Measurements from ENCODE around the gene MEMO1. TPM values are rescaled to one million over a fixed set of nuclear protein-coding genes. Genes with fewer than 3 reads are reported as not detected.
"Not testable (repeated sequence)": the region's sequence is repeated elsewhere in the genome, so short reads cannot be mapped to it uniquely, and the experiment has no call there.

Gene MEMO1
- total RNA-seq, 1 experiment from 2014 or later, result 54.6 TPM

DNA sequence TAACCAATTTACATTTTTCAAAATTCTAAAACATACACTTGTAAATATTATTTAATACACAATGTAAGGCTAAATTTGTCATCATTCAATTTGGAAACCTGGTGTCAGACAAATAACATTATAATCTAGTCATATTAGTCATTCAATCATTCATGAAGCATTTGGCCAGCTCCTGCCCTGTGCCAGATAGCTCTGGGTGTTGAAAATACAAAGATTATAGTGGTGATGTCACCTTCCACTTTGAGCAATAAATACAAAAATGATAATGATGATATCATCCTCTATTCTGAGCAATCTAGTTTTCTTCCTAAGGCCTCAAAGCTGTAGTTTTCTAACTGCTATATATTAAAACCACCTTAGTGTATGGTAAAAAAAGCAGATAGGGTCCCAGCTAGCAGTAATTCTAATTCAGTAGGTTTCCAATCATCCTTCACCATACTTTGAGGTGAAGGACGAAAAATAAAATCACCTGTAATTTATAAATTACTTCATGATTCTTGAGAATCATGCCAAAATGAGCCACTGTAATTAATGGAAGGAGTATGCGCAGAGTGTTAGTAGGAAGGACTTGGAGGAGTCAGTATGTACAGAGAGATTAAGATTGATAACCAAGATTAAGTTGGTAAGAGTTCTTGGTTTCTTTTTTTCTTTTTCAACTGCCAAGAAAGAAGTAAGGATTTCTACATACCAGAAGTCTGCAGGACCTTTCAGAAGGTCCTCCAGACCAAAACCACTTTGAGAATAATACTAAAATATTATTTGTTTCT lies 23.2 kb downstream of the MEMO1 start:
- no peak overlapping the region for H3K27ac ChIP-seq

DNA sequence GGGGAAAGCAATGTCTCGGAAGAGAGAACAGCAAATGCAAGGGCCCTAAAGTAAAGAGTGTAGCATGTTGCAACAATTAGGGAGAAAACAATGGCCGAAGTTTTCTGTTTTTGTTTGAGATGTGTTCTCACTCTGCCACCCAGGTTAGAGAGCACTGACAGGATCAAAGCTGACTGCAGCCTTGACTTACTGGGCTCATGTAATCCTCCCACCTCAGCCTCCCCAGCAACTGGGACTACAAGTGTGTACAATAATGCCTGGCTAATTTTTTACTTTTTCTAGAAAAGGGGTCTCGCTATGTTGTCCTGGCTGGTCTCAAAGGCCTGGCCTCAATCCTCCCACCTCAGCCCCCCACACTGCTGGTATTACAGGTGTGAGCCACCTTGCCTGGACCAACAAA lies 23.9 kb downstream of the MEMO1 start:
- no peaks in the 10 kb centered on the region for H3K27me3 ChIP-seq (replicated peaks)

More for the DNA sequence above, 23.2 kb downstream of the MEMO1 start:
- no peak overlapping the region for H3K4me3 ChIP-seq
- H3K4me1 ChIP-seq (replicated peaks), result no peaks in the 10 kb centered on the region
- no peak for DNase-seq (ENCODE audit: low read depth in 1 of 2, low spot score in 2 of 2)
- no peaks in the 10 kb centered on the region for H3K36me3 ChIP-seq
- no peaks in the 10 kb centered on the region for H3K27me3 ChIP-seq (replicated peaks)
- H3K9me3 ChIP-seq (replicated peaks), result no peaks in the 10 kb centered on the region

DNA sequence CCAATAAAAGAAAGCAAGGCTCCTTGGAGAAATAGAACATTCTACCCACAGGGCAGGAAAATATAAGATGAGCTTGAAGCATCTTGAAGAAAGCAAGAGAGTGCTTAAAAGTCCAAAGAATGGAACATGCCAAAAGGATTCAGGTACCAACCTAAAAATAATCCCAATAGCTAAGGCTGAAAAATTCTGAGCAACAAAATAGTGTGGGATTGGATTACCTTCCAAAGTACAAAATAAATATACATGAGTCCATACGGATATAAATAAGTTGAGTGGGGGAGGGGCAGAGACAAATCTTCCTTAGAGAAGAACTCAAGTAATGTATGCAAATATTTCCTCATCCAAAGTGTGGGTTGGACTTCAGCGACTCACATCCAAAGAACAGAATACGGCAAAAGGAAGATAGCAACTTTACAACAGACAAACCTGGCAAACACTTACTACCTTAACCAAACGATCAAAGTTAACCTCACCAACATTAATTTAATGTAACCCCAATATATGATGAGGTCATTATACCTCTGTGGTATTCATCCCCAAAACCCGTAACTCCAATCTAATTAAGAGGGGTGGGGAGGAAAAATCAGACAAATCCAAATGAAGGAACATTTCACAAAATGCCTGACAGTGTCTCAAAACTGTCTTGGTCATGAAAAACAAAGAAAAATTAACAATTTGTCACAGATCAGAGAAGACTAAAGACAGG lies 26.9 kb downstream of the MEMO1 start:
- no peak overlapping the region for H3K4me3 ChIP-seq
- H3K4me1 ChIP-seq (replicated peaks), result no peaks in the 10 kb centered on the region

More for the DNA sequence above, 23.9 kb downstream of the MEMO1 start:
- Histone ChIP-seq H3K4me1 (replicated peaks) (no peaks in the 10 kb centered on the region), H3K27ac (no peak overlapping the region), H3K36me3 (no peaks in the 10 kb centered on the region), H3K4me3 (no peak overlapping the region), H3K9me3 (replicated peaks) (no peaks in the 10 kb centered on the region)
- DNase-seq (ENCODE audit: low read depth in 1 of 2, low spot score in 2 of 2), result no peak

DNA sequence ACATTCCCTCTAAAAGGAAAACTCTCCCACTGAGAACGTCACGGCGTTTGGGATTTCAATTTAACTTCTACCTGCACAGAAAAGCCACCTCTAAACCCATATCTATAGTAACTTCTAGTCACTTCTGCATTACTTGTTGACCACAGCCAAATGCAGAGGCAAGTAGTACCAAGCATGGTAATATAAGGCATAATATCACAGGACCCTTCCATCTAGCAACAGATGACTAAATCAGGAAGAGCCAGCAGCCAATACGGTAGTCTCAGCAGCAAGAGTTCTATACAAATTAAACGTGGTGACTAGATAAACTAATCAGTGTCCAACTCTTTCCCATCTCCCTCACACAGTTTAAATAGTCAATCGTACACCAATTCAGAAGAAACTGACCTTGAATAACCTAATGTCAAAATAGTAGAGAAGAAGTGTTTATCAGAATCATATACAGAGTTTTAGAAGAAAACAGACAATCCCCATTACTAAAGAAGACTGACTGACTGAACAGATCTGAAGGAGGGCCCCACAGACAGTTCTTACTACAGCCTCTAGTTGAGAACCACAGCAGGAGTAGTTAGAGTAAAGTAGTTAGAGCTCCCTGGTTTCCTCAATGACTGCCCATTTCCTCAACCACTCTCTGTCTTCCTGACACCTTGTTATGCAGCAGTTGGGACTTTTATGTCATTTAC lies 30.0 kb downstream of the MEMO1 start:
- no peaks in the 10 kb centered on the region for H3K9me3 ChIP-seq (replicated peaks)
- no peaks in the 10 kb centered on the region for H3K36me3 ChIP-seq
- no peak for DNase-seq (ENCODE audit: low read depth in 1 of 2, low spot score in 2 of 2)
- H3K27ac ChIP-seq, result no peak overlapping the region
- H3K27me3 ChIP-seq (replicated peaks), result no peaks in the 10 kb centered on the region
- H3K4me1 ChIP-seq (replicated peaks), result no peaks in the 10 kb centered on the region
- H3K4me3 ChIP-seq, result no peak overlapping the region

More for the DNA sequence above, 26.9 kb downstream of the MEMO1 start:
- no peaks in the 10 kb centered on the region for H3K27me3 ChIP-seq (replicated peaks)
- DNase-seq (ENCODE audit: low read depth in 1 of 2, low spot score in 2 of 2), result no peak
- H3K36me3 ChIP-seq, result no peaks in the 10 kb centered on the region
- no peaks in the 10 kb centered on the region for H3K9me3 ChIP-seq (replicated peaks)
- no peak overlapping the region for H3K27ac ChIP-seq

DNA sequence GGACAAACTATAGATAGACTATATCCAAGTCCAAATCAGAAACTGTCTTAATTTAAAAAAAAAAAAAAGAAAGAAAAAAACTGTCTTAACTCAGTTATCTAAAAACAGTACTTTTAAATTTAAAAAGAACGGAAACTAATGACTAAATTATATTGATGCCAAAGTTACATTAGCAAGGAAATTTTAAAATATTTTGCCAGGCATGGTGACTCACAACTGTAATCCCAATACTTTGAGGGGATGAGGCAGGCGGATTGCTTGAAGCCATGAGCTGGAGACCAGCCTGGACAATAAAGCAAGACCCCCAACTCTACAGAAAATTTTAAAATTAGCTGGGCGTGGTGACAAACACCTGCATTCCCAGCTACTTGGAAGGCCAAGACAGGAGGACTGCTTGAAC lies 30.9 kb downstream of the MEMO1 start:
- no peaks in the 10 kb centered on the region for H3K27me3 ChIP-seq (replicated peaks)
- no peaks in the 10 kb centered on the region for H3K9me3 ChIP-seq (replicated peaks)
- no peaks in the 10 kb centered on the region; the same call in 1 of the 2 replicates for H3K4me1 ChIP-seq (replicated peaks)
- no peak overlapping the region for H3K27ac ChIP-seq
- no peaks in the 10 kb centered on the region for H3K36me3 ChIP-seq
- no peak for DNase-seq (ENCODE audit: low read depth in 1 of 2, low spot score in 2 of 2)
- H3K4me3 ChIP-seq, result no peak overlapping the region

DNA sequence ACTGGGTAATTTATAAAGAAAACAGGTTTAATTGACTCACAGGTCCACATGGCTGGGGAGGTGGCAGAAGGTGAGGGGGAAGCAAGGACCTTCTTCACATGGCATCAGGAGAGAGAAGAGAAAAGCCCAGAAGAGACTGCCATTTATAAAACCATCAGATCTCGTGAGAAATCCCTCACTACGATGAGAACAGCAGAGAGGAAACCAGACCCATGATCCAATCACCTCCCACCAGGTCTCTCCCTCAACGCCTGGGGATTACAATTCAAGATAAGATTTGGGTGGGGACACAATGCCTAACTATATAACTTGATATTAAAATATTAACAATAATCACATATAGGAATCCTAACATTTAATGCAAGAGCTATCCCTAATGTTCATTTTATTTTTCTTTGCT lies 31.8 kb downstream of the MEMO1 start:
- no peaks in the 10 kb centered on the region for H3K9me3 ChIP-seq (replicated peaks)
- H3K27me3 ChIP-seq (replicated peaks), result no peaks in the 10 kb centered on the region
- H3K27ac ChIP-seq, result no peak overlapping the region
- H3K4me1 ChIP-seq (replicated peaks), result no peaks in the 10 kb centered on the region; the same call in 1 of the 2 replicates
- no peak overlapping the region for H3K4me3 ChIP-seq
- DNase-seq (ENCODE audit: low read depth in 1 of 2, low spot score in 2 of 2), result no peak
- no peaks in the 10 kb centered on the region for H3K36me3 ChIP-seq

- Histone ChIP-seq H3K27ac (no peak overlapping the region), H3K36me3 (no peaks in the 10 kb centered on the region), H3K27me3 (replicated peaks) (no peaks in the 10 kb centered on the region), H3K4me3 (no peak overlapping the region), H3K9me3 (replicated peaks) (no peaks in the 10 kb centered on the region), H3K4me1 (replicated peaks) (no peaks in the 10 kb centered on the region; the same call in 1 of the 2 replicates)
- no peak for DNase-seq (ENCODE audit: low read depth in 1 of 2, low spot score in 2 of 2)
These were observed 32.4 kb downstream of the MEMO1 start for GRCh38 chr2:31978436-31978835.

- Histone ChIP-seq H3K4me3 (no peak overlapping the region), H3K4me1 (replicated peaks) (no peaks in the 10 kb centered on the region; the same call in 1 of the 2 replicates), H3K9me3 (replicated peaks) (no peaks in the 10 kb centered on the region), H3K36me3 (no peaks in the 10 kb centered on the region), H3K27me3 (replicated peaks) (no peaks in the 10 kb centered on the region), H3K27ac (no peak overlapping the region)
- no peak for DNase-seq (ENCODE audit: low read depth in 1 of 2, low spot score in 2 of 2)
These were observed 37.1 kb downstream of the MEMO1 start for GRCh38 chr2:31973665-31974064.

DNA sequence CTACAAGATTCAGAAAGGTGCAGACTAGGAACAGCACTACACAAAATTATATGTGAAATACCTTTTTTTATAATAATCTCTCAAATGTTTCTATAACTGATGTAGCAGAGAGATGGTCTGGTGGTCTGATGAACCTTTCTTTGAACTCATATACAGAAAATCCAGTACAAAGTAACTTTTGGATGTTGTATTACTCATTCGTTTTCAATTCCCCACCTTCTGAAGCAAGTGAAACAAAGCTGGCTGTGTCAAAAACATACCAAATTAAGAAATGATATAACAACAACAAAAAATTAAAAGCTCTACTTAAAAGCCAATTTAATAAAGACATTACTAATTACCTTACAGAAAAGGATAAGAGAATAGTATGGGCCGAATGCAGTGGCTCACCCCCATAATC lies 38.7 kb downstream of the MEMO1 start:
- H3K36me3 ChIP-seq, result no peaks in the 10 kb centered on the region
- H3K4me1 ChIP-seq (replicated peaks), result no peaks in the 10 kb centered on the region; the same call in 1 of the 2 replicates
- no peak overlapping the region for H3K4me3 ChIP-seq
- H3K27me3 ChIP-seq (replicated peaks), result no peaks in the 10 kb centered on the region
- no peak overlapping the region for H3K27ac ChIP-seq
- DNase-seq (ENCODE audit: low read depth in 1 of 2, low spot score in 2 of 2), result no peak
- no peaks in the 10 kb centered on the region for H3K9me3 ChIP-seq (replicated peaks)

GRCh38 chr2:31969178-31969577 lies 41.6 kb downstream of the MEMO1 start:
- no peak overlapping the region for H3K4me3 ChIP-seq
- no peaks in the 10 kb centered on the region for H3K9me3 ChIP-seq (replicated peaks)
- DNase-seq (ENCODE audit: low read depth in 1 of 2, low spot score in 2 of 2), result no peak
- no peak overlapping the region for H3K27ac ChIP-seq
- no peaks in the 10 kb centered on the region for H3K4me1 ChIP-seq (replicated peaks)
- H3K27me3 ChIP-seq (replicated peaks), result no peaks in the 10 kb centered on the region
- H3K36me3 ChIP-seq, result no peaks in the 10 kb centered on the region

DNA sequence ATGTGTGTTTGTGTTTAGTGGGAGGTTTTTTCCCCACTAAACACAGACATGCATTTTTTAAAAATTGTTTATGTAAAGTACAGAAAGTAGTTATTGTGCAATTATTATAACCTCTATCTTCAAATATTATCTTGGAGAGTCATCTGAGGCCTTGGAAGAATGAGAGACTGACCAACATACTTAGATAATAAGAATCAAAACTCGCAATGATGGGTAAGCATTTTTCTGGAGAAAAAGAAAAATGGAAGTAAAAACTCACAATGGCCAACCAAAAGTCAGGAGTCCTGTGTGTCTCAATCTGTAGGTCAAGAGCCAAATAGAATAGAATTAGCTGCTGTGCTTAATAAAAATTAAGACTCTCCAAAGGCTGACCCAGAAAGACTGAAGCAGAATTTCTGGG lies 43.0 kb downstream of the MEMO1 start:
- H3K9me3 ChIP-seq (replicated peaks), result no peaks in the 10 kb centered on the region
- H3K36me3 ChIP-seq, result no peaks in the 10 kb centered on the region
- no peaks in the 10 kb centered on the region for H3K4me1 ChIP-seq (replicated peaks)
- no peak for DNase-seq (ENCODE audit: low read depth in 1 of 2, low spot score in 2 of 2)
- no peaks in the 10 kb centered on the region for H3K27me3 ChIP-seq (replicated peaks)
- H3K4me3 ChIP-seq, result no peak overlapping the region
- no peak overlapping the region for H3K27ac ChIP-seq

DNA sequence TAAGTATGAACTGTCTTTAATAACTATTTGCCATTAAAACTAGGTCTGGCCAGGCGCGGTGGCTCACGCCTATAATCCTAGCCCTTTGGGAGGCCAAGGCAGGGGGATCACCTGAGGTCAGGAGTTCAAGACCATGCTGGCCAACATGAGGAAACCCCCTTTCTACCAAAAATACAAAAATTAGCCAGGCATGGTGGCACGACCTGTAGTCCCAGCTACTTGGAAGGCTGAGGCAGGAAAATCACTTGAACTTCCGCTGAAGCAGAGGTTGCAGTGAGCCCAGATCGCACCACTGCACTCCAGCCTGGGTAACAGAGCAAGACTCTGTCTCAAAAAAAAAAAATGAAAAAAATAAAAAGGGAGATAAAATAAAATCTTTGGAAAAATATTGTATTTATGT lies 44.4 kb downstream of the MEMO1 start:
- not testable (repeated sequence) for H3K27ac ChIP-seq; DNase-seq (ENCODE audit: low read depth in 1 of 2, low spot score in 2 of 2); H3K4me1 ChIP-seq (replicated peaks); H3K27me3 ChIP-seq (replicated peaks); H3K4me3 ChIP-seq; H3K36me3 ChIP-seq; H3K9me3 ChIP-seq (replicated peaks)

DNA sequence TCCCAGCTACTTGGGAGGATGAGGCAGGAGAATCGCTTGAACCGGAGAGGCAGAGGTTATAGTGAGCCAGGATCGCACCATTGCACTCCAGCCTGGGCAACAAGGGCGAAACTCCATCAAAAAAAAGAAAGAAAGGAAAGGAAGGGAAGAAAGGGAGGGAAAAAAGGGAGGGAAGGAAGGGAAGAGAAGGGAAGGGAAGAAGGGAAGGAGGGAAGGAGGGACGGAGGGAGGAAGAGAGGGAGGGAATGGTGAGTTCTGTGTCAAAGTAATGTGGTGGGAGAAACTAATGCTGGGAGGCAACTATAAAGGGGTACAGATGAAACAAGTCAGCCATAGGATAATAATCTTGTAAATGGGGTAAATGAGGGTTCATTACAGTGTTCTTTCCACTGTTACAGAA lies 45.7 kb downstream of the MEMO1 start:
- H3K9me3 ChIP-seq (replicated peaks), result no peaks in the 10 kb centered on the region
- H3K27me3 ChIP-seq (replicated peaks), result no peaks in the 10 kb centered on the region
- no peaks in the 10 kb centered on the region for H3K36me3 ChIP-seq
- no peak overlapping the region for H3K27ac ChIP-seq
- DNase-seq (ENCODE audit: low read depth in 1 of 2, low spot score in 2 of 2), result no peak
- H3K4me3 ChIP-seq, result no peak overlapping the region
- H3K4me1 ChIP-seq (replicated peaks), result 0 out of 2 replicates have a peak, but pooled peaks cover 6% of the 10 kb centered on the region

Data from SJSA1 (cell line).